HepG2 (cell line): Measurements from ENCODE around the gene ZSWIM7. TPM values are rescaled to one million over a fixed set of nuclear protein-coding genes. Genes with fewer than 3 reads are reported as not detected.

Experiments used
- ATAC-seq: fragments of 200-7000 bp; cut with Tn5 transposase; 3 replicates; pipeline ENCODE4 v1.9.1; 2020; ENCODE audit warnings: mild to moderate bottlenecking, moderate library complexity
- BruUV-seq: library from RNA; stranded (reverse); fragments of 400-500 nt; replicated peaks from 2 replicates; lab custom pipeline; 2021; lab: Mats Ljungman, UMichigan
- CTCF ChIA-PET: fragments of 300-600 bp; formaldehyde crosslinking; extraction: SDS; loops from one replicate; lab custom pipeline; 2021; ENCODE audit warnings: low total read pairs, inconsistent platforms, low intra/inter-chr PET ratio; lab: Yijun Ruan, JAX
- POLR2A ChIA-PET: fragments of 350-600 bp; sonication (Branson Sonifier 250); formaldehyde crosslinking; loops from one replicate; lab custom pipeline; 2020; ENCODE audit warnings: antibody characterized with exemption, inconsistent platforms; lab: Yijun Ruan, JAX
- DNase-seq: peaks from one replicate; pipeline ENCODE4 v3.0.0-alpha.2; 2015; ENCODE audit warnings: low spot score
- FAIRE-seq: peaks from 3 replicates; lab custom pipeline; 2011; peaks lifted over from hg19 to GRCh38; lab: Jason Lieb, UNC
- H2AFZ ChIP-seq: one replicate; pipeline ENCODE4 v1.6.1; 2011; ENCODE audit warnings: low read length, inconsistent platforms
- H3K27ac ChIP-seq: fragments of 300-600 bp; 3 replicates; pipeline ENCODE4 v1.8.0; 2011; ENCODE audit warnings: mixed run types, mild to moderate bottlenecking, mixed read lengths, low read length, inconsistent platforms; ENCODE audit not compliant: insufficient read depth; ENCODE audit errors: extremely low read length
- H3K27me3 ChIP-seq, 2 experiments: fragments of 200-600 bp in 1 of 2; 2 replicates in 1 of 2; 3 replicates in 1 of 2; pipeline versions ENCODE4 v1.6.0 to v1.8.0; 2011; ENCODE audit warnings: low read length in 2 of 2, mild to moderate bottlenecking in 2 of 2, moderate library complexity in 2 of 2, inconsistent platforms in 1 of 2; ENCODE audit not compliant: insufficient read depth in 2 of 2, control insufficient read depth in 1 of 2
- H3K36me3 ChIP-seq, 2 experiments: fragments of 200-600 bp in 1 of 2; replicated peaks in 1 of 2; 2 replicates in 1 of 2; 3 replicates in 1 of 2; pipeline versions ENCODE4 v1.5.1 to v1.8.0; 2011; ENCODE audit warnings: low read length in 2 of 2, inconsistent platforms in 1 of 2; ENCODE audit not compliant: insufficient read depth in 2 of 2, control insufficient read depth in 1 of 2
- H3K4me1 ChIP-seq: 2 replicates; pipeline ENCODE4 v1.5.1; 2012; ENCODE audit warnings: low read length, inconsistent platforms; ENCODE audit not compliant: insufficient read depth
- H3K4me2 ChIP-seq: 2 replicates; pipeline ENCODE4 v1.6.0; 2011; ENCODE audit warnings: low read depth, low read length, inconsistent platforms
- H3K4me3 ChIP-seq, 3 experiments: fragments of 200-600 bp in 1 of 3; sonication (generic), shearing (Covaris generic) in 1 of 3; replicated peaks in 1 of 3; 2 replicates each; pipeline ENCODE4 v1.5.1; 2011 to 2016; ENCODE audit warnings: low read length in 3 of 3, inconsistent platforms in 2 of 3, low read depth in 2 of 3, mild to moderate bottlenecking in 2 of 3, control low read depth in 1 of 3, mixed read lengths in 1 of 3; ENCODE audit not compliant: insufficient read depth in 1 of 3
- H3K79me2 ChIP-seq: one replicate; pipeline ENCODE4 v1.6.1; 2011; ENCODE audit warnings: low read length, inconsistent platforms; ENCODE audit not compliant: insufficient read depth
- H3K9ac ChIP-seq: 2 replicates; pipeline ENCODE4 v1.6.0; 2011; ENCODE audit warnings: mild to moderate bottlenecking, low read depth, low read length, inconsistent platforms; ENCODE audit not compliant: insufficient read depth
- H3K9me3 ChIP-seq: 2 replicates; pipeline ENCODE4 v1.5.1; 2012; ENCODE audit warnings: mild to moderate bottlenecking, low read length
- H4K20me1 ChIP-seq: 2 replicates; pipeline ENCODE4 v1.6.0; 2011; ENCODE audit warnings: inconsistent platforms, mild to moderate bottlenecking, low read length, moderate library complexity; ENCODE audit not compliant: insufficient read depth
- ARNT2 ChIP-seq: sonication (generic); formaldehyde crosslinking; IDR thresholded peaks from 2 replicates; pipeline ENCODE4 v1.8.0; 2022; ENCODE audit warnings: mild to moderate bottlenecking, low read depth, missing genetic modification reagents, moderate library complexity
- GMEB1 ChIP-seq: sonication (generic); formaldehyde crosslinking; IDR thresholded peaks from 2 replicates; pipeline ENCODE4 v1.5.1; 2020; ENCODE audit warnings: missing genetic modification reagents, mild to moderate bottlenecking, borderline replicate concordance
- KLF12 ChIP-seq: sonication (generic); formaldehyde crosslinking; IDR thresholded peaks from 2 replicates; pipeline ENCODE4 v1.4.0; 2020; ENCODE audit warnings: missing genetic modification reagents, borderline replicate concordance
- MBD4 ChIP-seq: IDR thresholded peaks from 2 replicates; pipeline ENCODE4 v1.6.1; 2012; ENCODE audit warnings: low read length, inconsistent platforms, borderline replicate concordance
- NFIB ChIP-seq: sonication (generic); formaldehyde crosslinking; IDR thresholded peaks from 2 replicates; pipeline ENCODE4 v1.9.0; 2021; ENCODE audit warnings: missing genetic modification reagents, mild to moderate bottlenecking, borderline replicate concordance
- PLSCR1 ChIP-seq: sonication (generic); formaldehyde crosslinking; IDR thresholded peaks from 2 replicates; pipeline ENCODE4 v1.5.0; 2020; ENCODE audit warnings: missing genetic modification reagents, mild to moderate bottlenecking, borderline replicate concordance
- THAP11 ChIP-seq: IDR thresholded peaks from 2 replicates; pipeline ENCODE4 v1.6.1; 2016; ENCODE audit warnings: missing biosample characterization, missing genetic modification reagents
- ZKSCAN8 ChIP-seq: IDR thresholded peaks from 2 replicates; pipeline ENCODE4 v1.6.1; 2016; ENCODE audit warnings: borderline replicate concordance, missing genetic modification reagents, missing compliant biosample characterization
- ZNF224 ChIP-seq: sonication (generic); formaldehyde crosslinking; IDR thresholded peaks from 2 replicates; pipeline ENCODE4 v1.5.0; 2020; ENCODE audit warnings: mild to moderate bottlenecking, missing genetic modification reagents
- ZNF274 ChIP-seq: sonication (generic); formaldehyde crosslinking; IDR thresholded peaks from 2 replicates; pipeline ENCODE4 v1.5.1; 2020; ENCODE audit warnings: mild to moderate bottlenecking, missing genetic modification reagents
- ZNF503 ChIP-seq: sonication (generic); formaldehyde crosslinking; IDR thresholded peaks from 2 replicates; pipeline ENCODE4 v1.4.0; 2020; ENCODE audit warnings: missing genetic modification reagents
- WGBS: methylation state at CpG from one replicate; pipeline ENCODE4 v1.1.6; 2017; ENCODE audit warnings: low lambda C conversion rate; 5-methylcytosine and 5-hydroxymethylcytosine counted together
- in situ Hi-C: cut with HindIII; loops from 2 replicates; pipeline ENCODE4 v1.10.0; 2017; ENCODE audit warnings: low pct_unique_long_range_greater_than_20kb; ENCODE audit not compliant: extremely low pct_ligation_motif_present
- intact Hi-C: fragments of 100-400 bp; cut with micrococcal nuclease; formaldehyde crosslinking; loops from one replicate; pipeline ENCODE4 v1.10.0; 2022; ENCODE audit not compliant: unreplicated experiment
- polyA plus RNA-seq, 8 experiments: library from polyadenylated mRNA; depleted of rRNA in 3 of 8; stranded (reverse) in 7 of 8; unstranded in 1 of 8; fragments of >200 nt; fragmentation: Illumina TruSeq in 4 of 8; extraction: Trizol in 4 of 8; gene quantifications; 2 replicates each; pipeline versions ENCODE4 v1.2.1 to v1.2.3, GENCODE V29; 2011 to 2016; ENCODE audit warnings: low read depth in 4 of 8, missing spikeins in 1 of 8, mixed read lengths in 1 of 8; ENCODE audit not compliant: insufficient read depth in 1 of 8
- total RNA-seq, 5 experiments: library from RNA; depleted of rRNA; stranded (reverse); fragments of >200 nt; fragmentation: Illumina TruSeq; extraction: Trizol; gene quantifications; 2 replicates each; pipeline ENCODE4 v1.2.3, GENCODE V29; 2016; ENCODE audit warnings: low read depth in 1 of 5
- TF ChIP-seq, protein P1 (sequence below): sonication (generic); formaldehyde crosslinking; IDR thresholded peaks from 2 replicates; pipeline ENCODE4 v1.4.0; 2020; ENCODE audit warnings: mild to moderate bottlenecking, missing genetic modification reagents
- TF ChIP-seq, protein P2 (sequence below): sonication (generic); formaldehyde crosslinking; IDR thresholded peaks from 2 replicates; pipeline ENCODE4 v1.5.0; 2020; ENCODE audit warnings: missing genetic modification reagents, mild to moderate bottlenecking, borderline replicate concordance

Gene ZSWIM7
- total and polyA plus RNA-seq, 2 of the 13 experiments (the other 11 are each of a cell fraction or from before 2014, with no cell fraction given) = 13.1 to 28.1 TPM

DNA sequence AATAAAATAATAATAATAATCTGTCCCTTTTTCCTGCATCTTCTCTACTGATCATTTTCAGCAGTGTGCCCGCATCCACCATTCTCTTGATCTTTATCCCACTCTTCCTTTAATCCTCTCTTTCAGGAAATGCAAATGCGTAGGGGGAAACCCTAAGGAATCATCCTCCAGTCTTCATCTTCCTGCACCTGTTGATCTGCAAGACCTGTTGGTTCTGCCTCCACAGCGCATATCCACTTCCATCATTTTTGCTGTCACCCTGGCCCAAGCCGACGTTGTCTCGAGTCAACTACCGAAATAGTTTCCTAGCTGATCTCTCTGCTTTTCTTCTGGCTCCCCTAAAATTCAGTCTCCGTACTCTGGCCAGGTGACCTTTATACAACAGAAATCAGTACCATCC, 30.0 kb downstream of the ZSWIM7 start:
- Histone ChIP-seq H3K9ac (no peak overlapping the region), H3K36me3 (peaks cover 0 to 2% of the 10 kb centered on the region in 2 experiments; a peak in 2 of 5 replicates), H2AFZ (no peak overlapping the region), H3K27ac (no peak overlapping the region), H3K27me3 (no peaks in the 10 kb centered on the region), H3K4me1 (peaks cover 41% of the 10 kb centered on the region), H3K9me3 (no peaks in the 10 kb centered on the region), H4K20me1 (no peaks in the 10 kb centered on the region), H3K4me3 (no peak overlapping the region)
- FAIRE-seq (no peak), DNase-seq (no peak), ATAC-seq (no peak)
- ChIA-PET POLR2A (no interaction called here), CTCF (no interaction called here)
- in situ Hi-C loops = no loop called here
- intact Hi-C loops = no loop called here
- WGBS = 98% methylated on average over 8 of the region's 8 CpGs
- no peak for TF ChIP-seq PLSCR1 (CRISPR knock-in tag)
- TF ChIP-seq MBD4 = no peak
- TF ChIP-seq THAP11 (CRISPR knock-in tag) = no peak
- TF ChIP-seq ZNF224 (CRISPR knock-in tag) = no peak
- TF ChIP-seq ZNF503 = no peak
- TF ChIP-seq ZNF274 (CRISPR knock-in tag) = no peak
- no peak for TF ChIP-seq ARNT2
- no peak for TF ChIP-seq KLF12
- TF ChIP-seq NFIB (CRISPR knock-in tag) = no peak
- TF ChIP-seq, protein P1, sequence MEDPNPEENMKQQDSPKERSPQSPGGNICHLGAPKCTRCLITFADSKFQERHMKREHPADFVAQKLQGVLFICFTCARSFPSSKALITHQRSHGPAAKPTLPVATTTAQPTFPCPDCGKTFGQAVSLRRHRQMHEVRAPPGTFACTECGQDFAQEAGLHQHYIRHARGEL (CRISPR knock-in tag) = no peak
- no peak for TF ChIP-seq ZKSCAN8
- no peak for TF ChIP-seq GMEB1
- TF ChIP-seq, protein P2, sequence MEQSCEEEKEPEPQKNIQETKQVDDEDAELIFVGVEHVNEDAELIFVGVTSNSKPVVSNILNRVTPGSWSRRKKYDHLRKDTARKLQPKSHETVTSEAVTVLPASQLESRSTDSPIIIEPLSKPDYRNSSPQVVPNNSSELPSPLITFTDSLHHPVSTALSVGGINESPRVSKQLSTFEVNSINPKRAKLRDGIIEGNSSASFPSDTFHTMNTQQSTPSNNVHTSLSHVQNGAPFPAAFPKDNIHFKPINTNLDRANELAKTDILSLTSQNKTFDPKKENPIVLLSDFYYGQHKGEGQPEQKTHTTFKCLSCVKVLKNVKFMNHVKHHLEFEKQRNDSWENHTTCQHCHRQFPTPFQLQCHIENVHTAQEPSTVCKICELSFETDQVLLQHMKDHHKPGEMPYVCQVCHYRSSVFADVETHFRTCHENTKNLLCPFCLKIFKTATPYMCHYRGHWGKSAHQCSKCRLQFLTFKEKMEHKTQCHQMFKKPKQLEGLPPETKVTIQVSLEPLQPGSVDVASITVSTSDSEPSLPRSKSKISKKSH (CRISPR knock-in tag) = no peak
- TF ChIP-seq, all 625 proteins: peak for 0
- BruUV-seq = no TSS peak
- H3K79me2 ChIP-seq = peaks cover 20% of the 10 kb centered on the region
- no peak overlapping the region for H3K4me2 ChIP-seq
